AG04450 (cell line): Measurements from ENCODE around the gene RASSF3. TPM values are rescaled to one million over a fixed set of nuclear protein-coding genes. Genes with fewer than 3 reads are reported as not detected.

Experiments
- CTCF ChIA-PET: fragments of 300-600, 350-600 bp; formaldehyde crosslinking; extraction: SDS; loops from one replicate; lab custom pipeline; 2022; ENCODE audit warnings: antibody characterized with exemption, inconsistent platforms; lab: Charles Lee
- POLR2A ChIA-PET: fragments of 350-600 bp; formaldehyde crosslinking; extraction: SDS; loops from one replicate; lab custom pipeline; 2021; ENCODE audit warnings: antibody characterized with exemption, inconsistent platforms; lab: Yijun Ruan, JAX
- DNase-seq: peaks from one replicate; pipeline ENCODE4 v3.0.0-alpha.2; 2011; ENCODE audit warnings: low read depth, low spot score
- H3K27ac ChIP-seq: one replicate; pipeline ENCODE4 v1.5.1; 2012; ENCODE audit warnings: low read depth, low read length, control low read depth
- H3K27me3 ChIP-seq: one replicate; pipeline ENCODE4 v1.6.0; 2012; ENCODE audit warnings: low read length; ENCODE audit not compliant: control insufficient read depth, insufficient read depth
- H3K4me3 ChIP-seq: 2 replicates; pipeline ENCODE4 v1.5.1; 2011; ENCODE audit warnings: mild to moderate bottlenecking, low read depth, low read length, control low read depth
- H3K9me3 ChIP-seq: 2 replicates; pipeline ENCODE4 v1.5.1; 2012; ENCODE audit warnings: low read length; ENCODE audit not compliant: control insufficient read depth, insufficient read depth
- polyA plus RNA-seq: library from polyadenylated mRNA; depleted of rRNA; stranded (reverse); fragments of >200 nt; gene quantifications from 2 replicates; pipeline ENCODE4 v1.2.3, GENCODE V29; 2011
- TF ChIP-seq, protein P1 (sequence below): IDR thresholded peaks from 2 replicates; pipeline ENCODE4 v1.5.1; 2011; ENCODE audit warnings: low read depth, low read length, control low read depth, inconsistent platforms

The RASSF3 gene
- polyA plus RNA-seq, 1 experiment = 46.7 TPM

DNA sequence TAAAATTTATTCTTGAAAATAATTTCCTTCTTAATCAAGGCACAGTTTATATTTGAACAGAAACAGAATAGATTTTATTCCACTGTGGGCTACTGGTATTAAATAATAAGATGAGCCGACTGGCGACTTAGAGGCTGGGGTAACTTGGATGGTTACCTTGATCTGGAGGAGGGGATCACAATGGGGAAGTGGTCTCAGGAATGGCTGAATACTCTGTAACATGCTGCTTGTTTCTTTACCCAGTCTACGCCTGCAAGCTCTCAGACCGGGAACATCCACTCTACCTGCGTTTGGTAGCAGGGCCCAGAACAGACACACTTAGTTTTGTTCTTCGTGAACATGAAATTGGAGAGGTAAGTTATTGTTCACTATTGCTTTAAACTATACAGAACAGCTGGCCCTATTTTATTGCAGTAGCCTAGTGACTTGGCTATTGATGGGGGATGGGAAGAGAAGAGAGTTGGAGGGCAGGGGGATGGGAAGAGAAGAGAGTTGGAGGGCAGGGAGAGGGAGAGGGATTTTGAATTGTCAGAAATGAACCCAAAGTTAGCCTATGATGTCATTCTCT, 81.0 kb downstream of the RASSF3 start:
- H3K27me3 ChIP-seq = no peaks in the 10 kb centered on the region
- ChIA-PET CTCF (interaction anchor here (0.6 to 12.4 kb wide), 2 partner anchors 101 to 140 kb away, joined by 5 to 230 read pairs; no protein-coding TSS in a partner anchor), POLR2A (interaction anchor here (0.6 to 0.8 kb wide), 2 partner anchors 82 to 129 kb away, joined by 3 read pairs; no protein-coding TSS in a partner anchor)
- no peak overlapping the region for H3K27ac ChIP-seq
- TF ChIP-seq, protein P1, sequence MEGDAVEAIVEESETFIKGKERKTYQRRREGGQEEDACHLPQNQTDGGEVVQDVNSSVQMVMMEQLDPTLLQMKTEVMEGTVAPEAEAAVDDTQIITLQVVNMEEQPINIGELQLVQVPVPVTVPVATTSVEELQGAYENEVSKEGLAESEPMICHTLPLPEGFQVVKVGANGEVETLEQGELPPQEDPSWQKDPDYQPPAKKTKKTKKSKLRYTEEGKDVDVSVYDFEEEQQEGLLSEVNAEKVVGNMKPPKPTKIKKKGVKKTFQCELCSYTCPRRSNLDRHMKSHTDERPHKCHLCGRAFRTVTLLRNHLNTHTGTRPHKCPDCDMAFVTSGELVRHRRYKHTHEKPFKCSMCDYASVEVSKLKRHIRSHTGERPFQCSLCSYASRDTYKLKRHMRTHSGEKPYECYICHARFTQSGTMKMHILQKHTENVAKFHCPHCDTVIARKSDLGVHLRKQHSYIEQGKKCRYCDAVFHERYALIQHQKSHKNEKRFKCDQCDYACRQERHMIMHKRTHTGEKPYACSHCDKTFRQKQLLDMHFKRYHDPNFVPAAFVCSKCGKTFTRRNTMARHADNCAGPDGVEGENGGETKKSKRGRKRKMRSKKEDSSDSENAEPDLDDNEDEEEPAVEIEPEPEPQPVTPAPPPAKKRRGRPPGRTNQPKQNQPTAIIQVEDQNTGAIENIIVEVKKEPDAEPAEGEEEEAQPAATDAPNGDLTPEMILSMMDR = no peak
- H3K4me3 ChIP-seq = no peak overlapping the region
- no peak for DNase-seq
- H3K9me3 ChIP-seq = no peaks in the 10 kb centered on the region

DNA sequence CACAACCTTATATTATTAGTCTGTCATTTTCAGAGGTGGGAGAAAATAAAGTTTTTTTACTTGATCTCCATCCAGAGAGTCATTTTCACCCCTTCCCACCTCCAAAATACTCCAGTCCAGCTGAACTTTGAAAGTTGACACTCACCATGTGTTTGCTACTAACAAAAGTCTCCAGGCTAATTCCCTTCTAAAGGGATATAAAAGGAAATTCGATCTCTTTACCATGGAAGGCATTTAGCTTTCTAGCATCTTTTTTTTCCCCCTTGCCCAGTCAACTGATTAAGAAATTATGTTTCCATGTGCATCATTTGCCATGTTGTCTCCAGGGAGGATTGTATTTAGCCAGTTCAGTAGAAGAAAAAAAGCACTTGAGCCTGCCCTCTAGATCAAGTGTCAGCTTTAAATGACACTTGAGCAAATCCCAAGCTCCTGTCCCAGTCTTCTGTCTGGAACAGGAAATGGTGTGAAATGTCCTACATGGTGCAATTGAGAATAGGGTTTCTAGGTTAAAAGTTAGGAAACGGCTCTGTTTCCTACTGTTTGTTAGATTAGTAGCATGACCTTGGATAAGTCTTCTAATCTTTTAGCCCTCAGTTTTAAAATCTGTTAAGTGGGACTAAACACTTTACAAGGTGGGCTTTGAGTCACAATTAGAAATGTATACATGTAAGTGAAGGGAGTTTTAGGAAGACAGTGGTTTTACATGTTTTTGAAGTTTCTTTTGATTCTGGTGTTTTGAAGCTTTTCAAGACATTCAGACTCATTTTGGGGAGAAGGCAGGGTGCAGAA, 81.7 kb downstream of the RASSF3 start:
- CTCF ChIA-PET = interaction anchor here (12.4 kb wide), 1 partner anchor 141 kb away, joined by 230 read pairs; no protein-coding TSS in a partner anchor
- TF ChIP-seq, protein P1 = no peak
- H3K4me3 ChIP-seq = no peak overlapping the region
- H3K27ac ChIP-seq = no peak overlapping the region
- H3K27me3 ChIP-seq = no peaks in the 10 kb centered on the region
- no peak for DNase-seq
- H3K9me3 ChIP-seq = no peaks in the 10 kb centered on the region
- POLR2A ChIA-PET = interaction anchor here (0.6 kb wide), 1 partner anchor 130 kb away, joined by 3 read pairs; no protein-coding TSS in a partner anchor

DNA sequence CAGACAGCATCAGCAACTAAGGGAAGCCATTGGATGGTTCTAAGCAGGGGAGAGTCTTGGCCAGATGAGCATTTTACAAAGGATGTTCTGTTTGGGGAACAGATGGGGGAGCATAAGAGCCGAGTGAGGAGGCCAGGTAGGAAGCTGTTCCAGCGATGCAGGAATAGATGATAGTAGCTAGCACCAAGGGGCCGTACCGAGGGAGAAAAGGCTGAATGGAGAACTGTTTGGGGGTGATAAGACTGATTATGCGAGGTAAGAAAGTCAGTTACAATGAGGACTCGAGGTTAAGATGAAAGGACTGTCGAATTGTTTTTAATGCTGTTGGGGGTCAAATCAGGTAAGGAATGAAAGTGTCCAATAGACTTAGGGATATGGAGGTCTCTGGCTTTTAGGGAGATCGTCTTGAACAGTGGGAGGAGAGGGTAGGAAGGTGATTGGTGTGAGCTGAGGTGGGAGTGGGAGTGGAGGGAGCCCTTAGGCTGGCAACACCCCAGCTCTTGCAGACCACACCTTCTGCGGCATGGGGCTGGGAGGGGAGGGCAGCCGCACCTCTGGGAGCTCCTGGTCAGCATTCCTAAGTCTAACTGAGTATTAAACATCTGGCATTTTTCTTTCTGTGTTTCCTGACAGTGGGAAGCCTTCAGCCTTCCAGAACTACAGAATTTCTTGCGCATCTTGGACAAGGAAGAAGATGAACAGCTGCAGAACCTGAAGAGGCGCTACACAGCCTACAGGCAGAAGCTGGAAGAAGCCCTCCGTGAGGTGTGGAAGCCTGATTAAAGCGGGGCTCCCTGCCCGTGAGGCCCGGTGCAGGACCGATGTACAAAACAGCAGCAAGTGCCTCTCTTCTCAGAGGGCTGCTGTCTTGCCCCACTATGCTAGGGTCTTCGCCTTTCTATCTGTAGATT, 84.1 kb downstream of the RASSF3 start:
- Histone ChIP-seq H3K27ac (no peak overlapping the region), H3K4me3 (no peak overlapping the region), H3K27me3 (no peaks in the 10 kb centered on the region), H3K9me3 (no peaks in the 10 kb centered on the region)
- TF ChIP-seq, protein P1 = no peak
- POLR2A ChIA-PET = no interaction called here
- no peak for DNase-seq
- CTCF ChIA-PET = interaction anchor here (0.6 to 12.4 kb wide), 2 partner anchors 116 to 144 kb away, joined by 5 to 230 read pairs; no protein-coding TSS in a partner anchor

DNA sequence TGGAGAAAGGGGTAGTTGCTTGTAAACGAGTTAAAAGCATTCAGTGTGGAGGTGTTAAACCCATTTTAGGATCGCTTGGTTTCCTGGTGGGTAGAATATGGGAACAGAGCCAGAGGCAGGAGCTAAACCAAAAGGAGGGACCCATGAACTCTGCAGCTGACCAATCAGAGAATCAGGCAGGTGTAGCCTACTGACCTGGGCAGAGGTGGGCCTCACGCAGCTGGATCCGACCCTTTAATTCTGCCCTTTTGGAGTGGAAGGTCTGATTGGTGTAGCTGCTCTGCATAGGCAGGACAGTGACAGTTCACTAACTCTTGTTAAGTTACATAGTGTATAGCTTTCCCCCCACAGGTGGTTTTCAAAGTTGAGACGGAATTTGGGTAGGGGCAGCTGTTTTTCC, 85.3 kb downstream of the RASSF3 start:
- TF ChIP-seq, protein P1 = no peak
- no peak overlapping the region for H3K4me3 ChIP-seq
- CTCF ChIA-PET = interaction anchor here (0.7 to 12.4 kb wide), 7 partner anchors 82 to 242 kb away, joined by 3 to 230 read pairs (median 3); no protein-coding TSS in a partner anchor
- H3K27me3 ChIP-seq = no peaks in the 10 kb centered on the region
- H3K9me3 ChIP-seq = no peaks in the 10 kb centered on the region
- H3K27ac ChIP-seq = no peak overlapping the region
- DNase-seq = no peak
- POLR2A ChIA-PET = interaction anchor here (0.5 kb wide), 1 partner anchor 145 kb away, joined by 7 read pairs; no protein-coding TSS in a partner anchor
